Spleen (tissue), 7 donors: ENCODE data around the gene ZNF76.

Experiments
- CTCF ChIP-seq, 11 experiments: fragments of 200-600 bp in 7 of 11; fragments of 450-650 bp in 4 of 11; sonication (generic) in 4 of 11; IDR thresholded peaks in 8 of 11; conservative IDR thresholded peaks in 3 of 11; 1 replicate in 7 of 11; 2 replicates in 4 of 11; pipeline versions ENCODE4 v1.4.0 to v1.8.0; 2016 to 2021; ENCODE audit warnings: antibody characterized with exemption in 11 of 11, inconsistent platforms in 4 of 11, mild to moderate bottlenecking in 1 of 11
- POLR2A ChIP-seq, 3 donors: fragments of 450-650 bp; IDR thresholded peaks; one replicate each; pipeline ENCODE4 v1.5.1; 2017; ENCODE audit warnings: antibody characterized with exemption in 3 of 3, mild to moderate bottlenecking in 1 of 3
- POLR2AphosphoS5 ChIP-seq, 3 donors: sonication (generic); formaldehyde crosslinking; IDR thresholded peaks; one replicate each; pipeline ENCODE4 v1.5.1; 2017; ENCODE audit warnings: antibody characterized with exemption in 3 of 3
- donor health status: DM: no; HTN: no; CAD: no; lungs with moderate emphysema.
- donor health status: DM: no; HTN: no; CAD: no.
- donor health status: DM: no; HTN: no; CAD: no.

GRCh38 chr6:35272005-35272404 is 12.5 kb downstream of the ZNF76 start:
- TF ChIP-seq CTCF (IDR thresholded peaks at IDR 0.05 in 8 of 11, conservative IDR thresholded peaks at IDR 0.05 in 3 of 11) = no peak
- no peak for TF ChIP-seq POLR2A (IDR thresholded peaks at IDR 0.05)
- TF ChIP-seq POLR2AphosphoS5 (IDR thresholded peaks at IDR 0.05) = no peak
